ENCODE results near the gene MFN2.

GRCh38 chr1:12016182-12016581 lies 35.9 kb downstream of the MFN2 start:
- TF ChIP-seq CTCF (IDR thresholded peaks at IDR 0.05; ENCODE audit: low read length) (no peak), EZH2 (optimal IDR thresholded peaks at IDR 0.05; ENCODE audit: low read depth, low read length) (no peak)
